AG04450 (cell line): ENCODE measurements around the gene C10orf62. TPM values are rescaled to one million over a fixed set of nuclear protein-coding genes. Genes with fewer than 3 reads are reported as not detected.

ENCODE experiments used
- CTCF ChIA-PET: fragments of 300-600, 350-600 bp; formaldehyde crosslinking; extraction: SDS; loops from one replicate; lab custom pipeline; 2022; ENCODE audit warnings: antibody characterized with exemption, inconsistent platforms; lab: Charles Lee
- POLR2A ChIA-PET: fragments of 350-600 bp; formaldehyde crosslinking; extraction: SDS; loops from one replicate; lab custom pipeline; 2021; ENCODE audit warnings: antibody characterized with exemption, inconsistent platforms; lab: Yijun Ruan, JAX
- DNase-seq: peaks from one replicate; pipeline ENCODE4 v3.0.0-alpha.2; 2011; ENCODE audit warnings: low read depth, low spot score
- H3K27ac ChIP-seq: one replicate; pipeline ENCODE4 v1.5.1; 2012; ENCODE audit warnings: low read depth, low read length, control low read depth
- H3K27me3 ChIP-seq: one replicate; pipeline ENCODE4 v1.6.0; 2012; ENCODE audit warnings: low read length; ENCODE audit not compliant: control insufficient read depth, insufficient read depth
- H3K4me3 ChIP-seq: 2 replicates; pipeline ENCODE4 v1.5.1; 2011; ENCODE audit warnings: mild to moderate bottlenecking, low read depth, low read length, control low read depth
- H3K9me3 ChIP-seq: 2 replicates; pipeline ENCODE4 v1.5.1; 2012; ENCODE audit warnings: low read length; ENCODE audit not compliant: control insufficient read depth, insufficient read depth
- CTCF ChIP-seq: IDR thresholded peaks from 2 replicates; pipeline ENCODE4 v1.5.1; 2011; ENCODE audit warnings: low read depth, low read length, control low read depth, inconsistent platforms
- polyA plus RNA-seq: library from polyadenylated mRNA; depleted of rRNA; stranded (reverse); fragments of >200 nt; gene quantifications from 2 replicates; pipeline ENCODE4 v1.2.3, GENCODE V29; 2011

Gene C10orf62
- polyA plus RNA-seq, 1 experiment: not detected

- no peak for DNase-seq
- CTCF ChIA-PET: no interaction called here
- Histone ChIP-seq H3K27me3 (no peaks in the 10 kb centered on the region), H3K27ac (no peak overlapping the region), H3K9me3 (no peaks in the 10 kb centered on the region; the same call in 1 of the 2 replicates), H3K4me3 (no peak overlapping the region)
- no peak for TF ChIP-seq CTCF
- POLR2A ChIA-PET: no interaction called here
Measured at GRCh38 chr10:97601268-97602215, 12.0 kb downstream of the C10orf62 start.

- POLR2A ChIA-PET: no interaction called here
- CTCF ChIA-PET: interaction anchor here (3.9 kb wide), 1 partner anchor 35 kb away, joined by 15 read pairs; the partner anchor contains the start of gene ANKRD2
- TF ChIP-seq CTCF: no peak
Measured at GRCh38 chr10:97607095-97607636, 17.6 kb downstream of the C10orf62 start.

GRCh38 chr10:97608991-97609561, 19.6 kb downstream of the C10orf62 start:
- CTCF ChIA-PET: interaction anchor here (0.7 to 3.9 kb wide), 3 partner anchors 9 to 1783 kb away, joined by 4 to 15 read pairs (median 5); partner anchors contain the start of gene ANKRD2
- Histone ChIP-seq H3K4me3 (no peak overlapping the region), H3K27ac (no peak overlapping the region), H3K27me3 (no peaks in the 10 kb centered on the region), H3K9me3 (no peaks in the 10 kb centered on the region)
- POLR2A ChIA-PET: no interaction called here
- no peak for DNase-seq
- TF ChIP-seq CTCF: no peak

More at GRCh38 chr10:97607095-97607636, 17.6 kb downstream of the C10orf62 start:
- Histone ChIP-seq H3K27me3 (no peaks in the 10 kb centered on the region), H3K4me3 (no peak overlapping the region), H3K27ac (no peak overlapping the region), H3K9me3 (no peaks in the 10 kb centered on the region)
- DNase-seq: no peak

DNA sequence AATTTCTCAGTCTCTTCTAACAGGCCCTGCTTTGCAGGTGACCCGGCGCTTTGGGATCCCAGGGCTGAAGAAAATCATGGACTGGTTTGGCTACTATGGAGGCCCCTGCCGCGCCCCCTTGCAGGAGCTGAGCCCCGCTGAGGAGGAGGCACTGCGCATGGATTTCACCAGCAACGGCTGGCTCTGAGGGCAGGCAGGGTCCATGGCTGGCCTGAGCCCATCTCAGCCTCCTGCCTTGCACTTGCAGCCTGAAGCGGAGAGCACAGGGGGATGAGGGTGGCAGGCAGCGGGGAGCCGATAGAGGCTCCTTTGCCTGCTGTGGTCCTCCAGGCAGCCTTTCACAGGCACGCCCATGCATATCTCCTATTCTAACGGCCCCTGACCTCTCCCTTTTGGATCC, 22.0 kb downstream of the C10orf62 start:
- DNase-seq: no peak
- TF ChIP-seq CTCF: no peak
- no peaks in the 10 kb centered on the region for H3K27me3 ChIP-seq
- ChIA-PET CTCF (interaction anchor here (0.8 to 3.9 kb wide), 9 partner anchors 12 to 150 kb away, joined by 3 to 22 read pairs (median 5); partner anchors contain the start of gene ANKRD2), POLR2A (no interaction called here)
- no peaks in the 10 kb centered on the region for H3K9me3 ChIP-seq
- H3K4me3 ChIP-seq: no peak overlapping the region
- H3K27ac ChIP-seq: no peak overlapping the region
